Panc1 (cell line): Measurements from ENCODE around the gene CEP128. TPM values are rescaled to one million over a fixed set of nuclear protein-coding genes. Genes with fewer than 3 reads are reported as not detected.

ENCODE experiments used
- ATAC-seq: fragments of 200-7000 bp; cut with Tn5 transposase; 2 replicates; pipeline ENCODE4 v1.9.1; 2020; ENCODE audit warnings: mild to moderate bottlenecking, moderate library complexity
- BruUV-seq: library from RNA; stranded (reverse); fragments of 400-500 nt; replicated peaks from 2 replicates; lab custom pipeline; 2021; lab: Mats Ljungman, UMichigan
- CTCF ChIA-PET: fragments of 300-600 bp; sonication (Branson Sonifier 250); formaldehyde crosslinking; loops from one replicate; lab custom pipeline; 2022; ENCODE audit warnings: antibody characterized with exemption; lab: Charles Lee
- POLR2A ChIA-PET: fragments of 300-600 bp; sonication (Branson Sonifier 250); formaldehyde crosslinking; loops from one replicate; lab custom pipeline; 2022; ENCODE audit warnings: antibody characterized with exemption; lab: Charles Lee
- DNase-seq: peaks from one replicate; pipeline ENCODE4 v3.0.0-alpha.2; 2010; ENCODE audit warnings: low read depth, low spot score
- H3K27ac ChIP-seq: 2 replicates; pipeline ENCODE4 v1.5.1; 2011; ENCODE audit warnings: mild to moderate bottlenecking, low read length, inconsistent platforms
- H3K27me3 ChIP-seq: fragments of 200-500 bp; sonication (Bioruptor generic); 2 replicates; pipeline ENCODE4 v1.6.0; 2014; ENCODE audit warnings: low read length, inconsistent platforms; ENCODE audit not compliant: control insufficient read depth, insufficient read depth
- H3K36me3 ChIP-seq: fragments of 200-500 bp; sonication (Bioruptor generic); 2 replicates; pipeline ENCODE4 v1.5.1; 2014; ENCODE audit warnings: inconsistent platforms, mild to moderate bottlenecking, low read length, moderate library complexity; ENCODE audit not compliant: control insufficient read depth, insufficient read depth
- H3K4me1 ChIP-seq: 2 replicates; pipeline ENCODE4 v1.5.1; 2011; ENCODE audit warnings: inconsistent platforms, mild to moderate bottlenecking, low read length, moderate library complexity; ENCODE audit not compliant: control insufficient read depth, insufficient read depth
- H3K4me3 ChIP-seq, 2 experiments: 2 replicates each; pipeline ENCODE4 v1.5.1; 2011 to 2012; ENCODE audit warnings: low read depth in 2 of 2, low read length in 2 of 2, mild to moderate bottlenecking in 2 of 2, inconsistent platforms in 1 of 2, moderate library complexity in 1 of 2
- H3K9me3 ChIP-seq: fragments of 200-500 bp; sonication (Bioruptor generic); 2 replicates; pipeline ENCODE4 v1.5.1; 2014; ENCODE audit warnings: low read depth, mild to moderate bottlenecking, inconsistent platforms, low read length, moderate library complexity; ENCODE audit not compliant: control insufficient read depth, insufficient read depth
- POLR2AphosphoS5 ChIP-seq: IDR thresholded peaks from 2 replicates; pipeline ENCODE4 v1.6.1; 2012; ENCODE audit warnings: mild to moderate bottlenecking, low read depth, low read length, moderate library complexity
- REST ChIP-seq, 2 experiments: IDR thresholded peaks; 2 replicates each; pipeline ENCODE4 v1.6.1; 2011 to 2012; ENCODE audit warnings: low read depth in 2 of 2, control low read depth in 1 of 2, low read length in 1 of 2, mild to moderate bottlenecking in 1 of 2, moderate library complexity in 1 of 2; ENCODE audit not compliant: insufficient read depth in 1 of 2
- SIN3A ChIP-seq: IDR thresholded peaks from 2 replicates; pipeline ENCODE4 v1.6.1; 2012; ENCODE audit warnings: low read depth, mild to moderate bottlenecking, low read length, moderate library complexity, borderline replicate concordance; ENCODE audit not compliant: insufficient read depth
- TCF7L2 ChIP-seq: IDR thresholded peaks from 2 replicates; pipeline ENCODE4 v1.6.1; 2011; ENCODE audit warnings: mild to moderate bottlenecking, low read depth, low read length, inconsistent platforms
- in situ Hi-C: cut with HindIII; loops from 2 replicates; pipeline ENCODE4 v1.10.0; 2016; ENCODE audit warnings: low sequenced_read_pairs, low pct_unique_long_range_greater_than_20kb
- intact Hi-C: fragments of 100-400 bp; cut with micrococcal nuclease; formaldehyde crosslinking; loops from one replicate; pipeline ENCODE4 v1.10.0; 2022; ENCODE audit not compliant: unreplicated experiment
- total RNA-seq: library from RNA; stranded (reverse); gene quantifications from one replicate; pipeline ENCODE4 v1.2.1, GENCODE V29; 2021; ENCODE audit not compliant: unreplicated experiment
- TF ChIP-seq, protein P1 (sequence below): fragments of 450-650 bp; IDR thresholded peaks from 2 replicates; pipeline ENCODE4 v1.5.1; 2017; ENCODE audit warnings: mild to moderate bottlenecking

Gene CEP128
- total RNA-seq, 1 experiment from 2014 or later: 9.3 TPM

GRCh38 chr14:80926397-80927082 lies 15.0 kb downstream of the CEP128 start:
- Histone ChIP-seq H3K27ac (no peak overlapping the region), H3K9me3 (no peaks in the 10 kb centered on the region), H3K36me3 (no peaks in the 10 kb centered on the region), H3K4me1 (no peaks in the 10 kb centered on the region), H3K27me3 (no peaks in the 10 kb centered on the region), H3K4me3 (no peak overlapping the region)
- ATAC-seq (no peak), DNase-seq (no peak)
- no peak for TF ChIP-seq POLR2AphosphoS5
- POLR2A ChIA-PET: no interaction called here
- BruUV-seq: no TSS peak
- CTCF ChIA-PET: no interaction called here
- in situ Hi-C loops (no loop called here), intact Hi-C loops (no loop called here)

DNA sequence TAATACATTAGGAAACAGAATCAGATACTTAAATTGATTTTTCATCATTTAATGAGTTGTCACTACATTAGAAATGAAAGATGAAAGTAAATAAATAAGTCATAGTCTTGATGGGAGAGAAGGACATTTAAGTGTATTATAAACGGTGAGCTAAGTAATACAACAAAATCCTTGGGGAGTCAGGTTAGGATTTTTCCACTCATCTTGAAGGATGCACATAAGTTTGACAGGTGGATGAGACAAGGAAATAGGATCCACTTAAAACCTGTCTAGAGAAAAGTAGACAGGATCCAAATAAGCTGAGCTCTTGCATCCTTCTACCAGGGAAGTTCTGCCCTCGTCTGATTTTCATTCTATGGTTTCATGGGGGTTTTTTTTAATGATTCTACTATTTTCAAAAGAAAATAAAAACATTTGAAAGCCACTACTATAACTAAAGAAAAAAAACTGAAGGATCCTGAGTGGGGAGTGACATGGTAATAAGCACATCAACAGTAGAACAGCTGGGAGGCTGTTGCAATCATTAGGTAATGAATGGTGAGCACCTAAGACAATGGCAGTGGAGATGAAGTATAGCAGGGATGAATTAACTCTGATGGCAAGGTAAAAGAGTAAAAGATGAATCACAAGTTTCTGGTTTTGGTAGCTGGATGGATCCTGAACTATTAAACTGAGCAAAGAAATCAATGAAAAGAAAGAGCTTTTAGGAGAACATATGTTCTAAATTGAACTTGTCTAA lies 17.0 kb downstream of the CEP128 start:
- ATAC-seq (no peak), DNase-seq (no peak)
- no peak overlapping the region for H3K27ac ChIP-seq
- H3K36me3 ChIP-seq: no peaks in the 10 kb centered on the region
- H3K9me3 ChIP-seq: no peaks in the 10 kb centered on the region
- ChIA-PET POLR2A (no interaction called here), CTCF (no interaction called here)
- no TSS peak for BruUV-seq
- no peaks in the 10 kb centered on the region for H3K27me3 ChIP-seq
- H3K4me3 ChIP-seq: no peak overlapping the region
- no peak for TF ChIP-seq SIN3A
- TF ChIP-seq TCF7L2: no peak
- intact Hi-C loops (no loop called here), in situ Hi-C loops (no loop called here)
- H3K4me1 ChIP-seq: no peaks in the 10 kb centered on the region

- Histone ChIP-seq H3K27ac (no peak overlapping the region), H3K36me3 (no peaks in the 10 kb centered on the region), H3K4me1 (no peaks in the 10 kb centered on the region), H3K9me3 (no peaks in the 10 kb centered on the region), H3K4me3 (no peak overlapping the region), H3K27me3 (no peaks in the 10 kb centered on the region)
- DNase-seq (no peak), ATAC-seq (no peak)
- TF ChIP-seq TCF7L2 (no peak), REST (IDR thresholded peaks at IDR 0.05; ENCODE audit: insufficient read depth in 1 of 2, low read depth in 2 of 2, low read length in 1 of 2) (no peak), POLR2AphosphoS5 (no peak), SIN3A (no peak)
- TF ChIP-seq, protein P1, sequence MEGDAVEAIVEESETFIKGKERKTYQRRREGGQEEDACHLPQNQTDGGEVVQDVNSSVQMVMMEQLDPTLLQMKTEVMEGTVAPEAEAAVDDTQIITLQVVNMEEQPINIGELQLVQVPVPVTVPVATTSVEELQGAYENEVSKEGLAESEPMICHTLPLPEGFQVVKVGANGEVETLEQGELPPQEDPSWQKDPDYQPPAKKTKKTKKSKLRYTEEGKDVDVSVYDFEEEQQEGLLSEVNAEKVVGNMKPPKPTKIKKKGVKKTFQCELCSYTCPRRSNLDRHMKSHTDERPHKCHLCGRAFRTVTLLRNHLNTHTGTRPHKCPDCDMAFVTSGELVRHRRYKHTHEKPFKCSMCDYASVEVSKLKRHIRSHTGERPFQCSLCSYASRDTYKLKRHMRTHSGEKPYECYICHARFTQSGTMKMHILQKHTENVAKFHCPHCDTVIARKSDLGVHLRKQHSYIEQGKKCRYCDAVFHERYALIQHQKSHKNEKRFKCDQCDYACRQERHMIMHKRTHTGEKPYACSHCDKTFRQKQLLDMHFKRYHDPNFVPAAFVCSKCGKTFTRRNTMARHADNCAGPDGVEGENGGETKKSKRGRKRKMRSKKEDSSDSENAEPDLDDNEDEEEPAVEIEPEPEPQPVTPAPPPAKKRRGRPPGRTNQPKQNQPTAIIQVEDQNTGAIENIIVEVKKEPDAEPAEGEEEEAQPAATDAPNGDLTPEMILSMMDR: no peak
- ChIA-PET POLR2A (no interaction called here), CTCF (no interaction called here)
- in situ Hi-C loops: no loop called here
- intact Hi-C loops: no loop called here
- no TSS peak for BruUV-seq
These were observed 18.2 kb downstream of the CEP128 start for GRCh38 chr14:80923368-80923767.
